Activated CD4-positive, alpha-beta memory T cell treated with anti-CD3 and anti-CD28 coated beads for 36 hours (primary cell): ENCODE data around the gene KCNH4. TPM values are rescaled to one million over a fixed set of nuclear protein-coding genes. Genes with fewer than 3 reads are reported as not detected.

Source experiments
- total RNA-seq, 2 experiments: library from RNA; stranded (reverse); gene quantifications; one replicate each; pipeline ENCODE4 v1.2.3, GENCODE V29; 2021

KCNH4 gene
- total RNA-seq, 2 experiments from 2014 or later = 0.39 to 0.40 TPM

Other genes with a start within 250 kb of the KCNH4 start
- 10 to 100 TPM; 66.6 to 68.0 TPM for gene CNP, start 214.3 kb downstream of the KCNH4 start, total RNA-seq
- 10 to 100 TPM; 79.7 to 80.9 TPM for gene DNAJC7, start 163.7 kb downstream of the KCNH4 start, total RNA-seq
- 10 to 100 TPM; 15.6 to 16.1 TPM for gene NKIRAS2, start 161.1 kb downstream of the KCNH4 start, total RNA-seq
- gene C17orf113, start 130.5 kb downstream of the KCNH4 start, total RNA-seq = under 1 TPM; 0.15 to 0.26 TPM
- gene ZNF385C, start 82.7 kb downstream of the KCNH4 start, total RNA-seq = under 1 TPM in 1 of 2 experiments, not detected in 1; 0.10 TPM
- 10 to 100 TPM; 38.1 to 38.4 TPM for gene DHX58, start 68.4 kb downstream of the KCNH4 start, total RNA-seq
- gene KAT2A, start 59.8 kb downstream of the KCNH4 start, total RNA-seq = 10 to 100 TPM; 38.6 to 41.0 TPM
- not detected for gene HSPB9, start 58.3 kb downstream of the KCNH4 start, total RNA-seq
- gene RAB5C, start 26.2 kb downstream of the KCNH4 start, total RNA-seq = 10 to 100 TPM; 47.8 to 52.4 TPM
- not detected for gene HCRT, start 4.3 kb upstream of the KCNH4 start, total RNA-seq
- gene GHDC, start 13.4 kb upstream of the KCNH4 start, total RNA-seq = 10 to 100 TPM; 13.1 to 13.5 TPM
- gene STAT5B, start 95.2 kb upstream of the KCNH4 start, total RNA-seq = 100 to 1,000 TPM; 192 to 195 TPM
- 100 to 1,000 TPM; 211 to 215 TPM for gene STAT5A, start 107.4 kb upstream of the KCNH4 start, total RNA-seq
- gene STAT3, start 207.3 kb upstream of the KCNH4 start, total RNA-seq = 100 to 1,000 TPM; 194 to 198 TPM
- gene CAVIN1, start 242.1 kb upstream of the KCNH4 start, total RNA-seq = 1 to 10 TPM; 2.5 to 2.9 TPM